ENCODE data around the gene ELMOD3.

ELMOD3 gene

GRCh38 chr2:85393836-85394235 is 39.3 kb downstream of the ELMOD3 start:
- Histone ChIP-seq H3K4me3 (ENCODE audit: low read length) (no peak overlapping the region), H4K20me1 (ENCODE audit: insufficient read depth, low read length) (no peaks in the 10 kb centered on the region), H3K4me2 (ENCODE audit: low read length) (no peak overlapping the region), H3K36me3 (replicated peaks; ENCODE audit: low read depth, low read length) (no peaks in the 10 kb centered on the region), H3K27me3 (ENCODE audit: low read depth, low read length) (no peaks in the 10 kb centered on the region), H3K27ac (ENCODE audit: low read length) (no peak overlapping the region), H3K9me3 (ENCODE audit: insufficient read depth, low read length) (no peaks in the 10 kb centered on the region), H3K79me2 (ENCODE audit: low read length) (no peaks in the 10 kb centered on the region), H3K9ac (ENCODE audit: low read length) (no peak overlapping the region), H2AFZ (ENCODE audit: low read depth, low read length) (no peak overlapping the region), H3K4me1 (ENCODE audit: low read length) (peaks cover 25% of the 10 kb centered on the region)
- TF ChIP-seq CTCF (IDR thresholded peaks at IDR 0.05; ENCODE audit: low read depth, low read length), result no peak
- TF ChIP-seq EZH2phosphoT487 (IDR thresholded peaks at IDR 0.05; ENCODE audit: low read depth), result no peak

- Histone ChIP-seq H3K27ac (ENCODE audit: low read length) (no peak overlapping the region), H3K27me3 (ENCODE audit: low read depth, low read length) (no peaks in the 10 kb centered on the region), H3K4me2 (ENCODE audit: low read length) (no peak overlapping the region), H3K4me1 (ENCODE audit: low read length) (peaks cover 25% of the 10 kb centered on the region), H3K36me3 (replicated peaks; ENCODE audit: low read depth, low read length) (no peaks in the 10 kb centered on the region), H4K20me1 (ENCODE audit: insufficient read depth, low read length) (no peaks in the 10 kb centered on the region), H3K79me2 (ENCODE audit: low read length) (no peaks in the 10 kb centered on the region), H3K9ac (ENCODE audit: low read length) (no peak overlapping the region), H3K4me3 (ENCODE audit: low read length) (no peak overlapping the region), H3K9me3 (ENCODE audit: insufficient read depth, low read length) (no peaks in the 10 kb centered on the region), H2AFZ (ENCODE audit: low read depth, low read length) (no peak overlapping the region)
- no peak for TF ChIP-seq EZH2phosphoT487 (IDR thresholded peaks at IDR 0.05; ENCODE audit: low read depth)
- TF ChIP-seq CTCF (IDR thresholded peaks at IDR 0.05; ENCODE audit: low read depth, low read length), result no peak
Observed at GRCh38 chr2:85394261-85394681, 39.7 kb downstream of the ELMOD3 start.

- no peaks in the 10 kb centered on the region for H3K9me3 ChIP-seq (ENCODE audit: insufficient read depth, low read length)
- H3K4me1 ChIP-seq (ENCODE audit: low read length), result peaks cover 25% of the 10 kb centered on the region
- H2AFZ ChIP-seq (ENCODE audit: low read depth, low read length), result no peak overlapping the region
- no peak overlapping the region for H3K27ac ChIP-seq (ENCODE audit: low read length)
- H3K4me2 ChIP-seq (ENCODE audit: low read length), result no peak overlapping the region
- H3K36me3 ChIP-seq (replicated peaks; ENCODE audit: low read depth, low read length), result no peaks in the 10 kb centered on the region
- no peak overlapping the region for H3K9ac ChIP-seq (ENCODE audit: low read length)
- H3K27me3 ChIP-seq (ENCODE audit: low read depth, low read length), result no peaks in the 10 kb centered on the region
- no peak overlapping the region for H3K4me3 ChIP-seq (ENCODE audit: low read length)
- no peaks in the 10 kb centered on the region for H4K20me1 ChIP-seq (ENCODE audit: insufficient read depth, low read length)
- no peaks in the 10 kb centered on the region for H3K79me2 ChIP-seq (ENCODE audit: low read length)
- TF ChIP-seq CTCF (IDR thresholded peaks at IDR 0.05; ENCODE audit: low read depth, low read length) (no peak), EZH2phosphoT487 (IDR thresholded peaks at IDR 0.05; ENCODE audit: low read depth) (no peak)
Observed at GRCh38 chr2:85394976-85395375, 40.4 kb downstream of the ELMOD3 start.

GRCh38 chr2:85395912-85396475 is 41.4 kb downstream of the ELMOD3 start:
- Histone ChIP-seq H3K27ac (ENCODE audit: low read length) (no peak overlapping the region), H3K79me2 (ENCODE audit: low read length) (no peaks in the 10 kb centered on the region), H3K4me2 (ENCODE audit: low read length) (no peak overlapping the region), H3K4me1 (ENCODE audit: low read length) (peaks cover 25% of the 10 kb centered on the region), H3K9ac (ENCODE audit: low read length) (no peak overlapping the region), H3K27me3 (ENCODE audit: low read depth, low read length) (no peaks in the 10 kb centered on the region), H3K36me3 (replicated peaks; ENCODE audit: low read depth, low read length) (no peaks in the 10 kb centered on the region), H3K4me3 (ENCODE audit: low read length) (no peak overlapping the region), H2AFZ (ENCODE audit: low read depth, low read length) (no peak overlapping the region), H3K9me3 (ENCODE audit: insufficient read depth, low read length) (no peaks in the 10 kb centered on the region), H4K20me1 (ENCODE audit: insufficient read depth, low read length) (no peaks in the 10 kb centered on the region)
- no peak for TF ChIP-seq EZH2phosphoT487 (IDR thresholded peaks at IDR 0.05; ENCODE audit: low read depth)
- no peak for TF ChIP-seq CTCF (IDR thresholded peaks at IDR 0.05; ENCODE audit: low read depth, low read length)

Measured in OCI-LY3 (cell line).